Neuronal stem cell (in vitro differentiated cells): Measurements from ENCODE around the gene C1orf53.
A peak's percentile ranks its signal among the peaks of the same experiment; 100 is the strongest.

Experiments
- DNase-seq: peaks from one replicate; pipeline ENCODE4 v3.0.0-alpha.2; 2013; ENCODE audit warnings: low spot score
- H2AFZ ChIP-seq: one replicate; pipeline ENCODE4 v1.6.1; 2013; ENCODE audit warnings: mild to moderate bottlenecking, low read length, inconsistent platforms
- H2AK5ac ChIP-seq: 2 replicates; pipeline ENCODE4 v1.6.1; 2013; ENCODE audit warnings: low read depth, mild to moderate bottlenecking, inconsistent platforms, low read length, moderate library complexity, mixed read lengths
- H2BK120ac ChIP-seq: 2 replicates; pipeline ENCODE4 v1.6.1; 2013; ENCODE audit warnings: low read depth, mild to moderate bottlenecking, inconsistent platforms, low read length, moderate library complexity, mixed read lengths
- H2BK12ac ChIP-seq: one replicate; pipeline ENCODE4 v1.6.1; 2013; ENCODE audit warnings: low read length, inconsistent platforms
- H2BK15ac ChIP-seq: 2 replicates; pipeline ENCODE4 v1.6.1; 2013; ENCODE audit warnings: mild to moderate bottlenecking, low read length, inconsistent platforms, mixed read lengths
- H2BK5ac ChIP-seq: one replicate; pipeline ENCODE4 v1.6.1; 2013; ENCODE audit warnings: inconsistent platforms, mild to moderate bottlenecking, low read length, moderate library complexity
- H3K14ac ChIP-seq: one replicate; pipeline ENCODE4 v1.6.1; 2013; ENCODE audit warnings: low read length, inconsistent platforms
- H3K18ac ChIP-seq: 2 replicates; pipeline ENCODE4 v1.6.1; 2013; ENCODE audit warnings: low read length, inconsistent platforms
- H3K23ac ChIP-seq: 2 replicates; pipeline ENCODE4 v1.6.1; 2013; ENCODE audit warnings: low read depth, mild to moderate bottlenecking, mixed read lengths, low read length, inconsistent platforms; ENCODE audit not compliant: poor library complexity
- H3K27ac ChIP-seq: replicated peaks from 3 replicates; pipeline ENCODE4 v1.5.1; 2013; ENCODE audit warnings: low read length, inconsistent platforms
- H3K27me3 ChIP-seq, 3 experiments: 2 replicates each; pipeline ENCODE4 v1.6.1; 2013; ENCODE audit warnings: low read length in 3 of 3, mild to moderate bottlenecking in 2 of 3, inconsistent platforms in 1 of 3, low read depth in 1 of 3, mixed read lengths in 1 of 3, moderate library complexity in 1 of 3; ENCODE audit not compliant: control insufficient read depth in 3 of 3, insufficient read depth in 3 of 3
- H3K36me3 ChIP-seq, 2 donors: replicated peaks in 1 of 2; 2 replicates each; pipeline ENCODE4 v1.6.1; 2013; ENCODE audit warnings: low read length in 2 of 2; ENCODE audit not compliant: control insufficient read depth in 2 of 2, insufficient read depth in 2 of 2
- H3K4ac ChIP-seq: 2 replicates; pipeline ENCODE4 v1.6.1; 2013; ENCODE audit warnings: inconsistent platforms, mild to moderate bottlenecking, low read length, moderate library complexity
- H3K4me1 ChIP-seq, 2 donors: 1 replicate in 1 of 2; 2 replicates in 1 of 2; pipeline ENCODE4 v1.6.1; 2013; ENCODE audit warnings: low read length in 2 of 2, low read depth in 1 of 2; ENCODE audit not compliant: control insufficient read depth in 2 of 2, insufficient read depth in 1 of 2
- H3K4me2 ChIP-seq: one replicate; pipeline ENCODE4 v1.6.1; 2013; ENCODE audit warnings: mild to moderate bottlenecking, low read length, inconsistent platforms; ENCODE audit not compliant: insufficient read depth, poor library complexity, severe bottlenecking
- H3K4me3 ChIP-seq, 2 donors: 2 replicates each; pipeline ENCODE4 v1.5.1; 2013; ENCODE audit warnings: low read length in 2 of 2, mild to moderate bottlenecking in 2 of 2, inconsistent platforms in 1 of 2, moderate library complexity in 1 of 2
- H3K79me1 ChIP-seq: one replicate; pipeline ENCODE4 v1.6.1; 2013; ENCODE audit warnings: low read depth, mild to moderate bottlenecking, inconsistent platforms, low read length, moderate library complexity
- H3K9ac ChIP-seq: one replicate; pipeline ENCODE4 v1.6.1; 2013; ENCODE audit warnings: mild to moderate bottlenecking, low read depth, low read length, inconsistent platforms; ENCODE audit not compliant: poor library complexity
- H3K9me3 ChIP-seq, 2 donors: replicated peaks in 1 of 2; 2 replicates each; pipeline versions ENCODE3 to v1.6.1; 2013; ENCODE audit warnings: low read length in 2 of 2, mild to moderate bottlenecking in 2 of 2, inconsistent platforms in 1 of 2, low read depth in 1 of 2, mixed read lengths in 1 of 2, moderate library complexity in 1 of 2; ENCODE audit not compliant: control insufficient read depth in 2 of 2, insufficient read depth in 1 of 2
- H4K8ac ChIP-seq: one replicate; pipeline ENCODE4 v1.6.1; 2013; ENCODE audit warnings: low read depth, mild to moderate bottlenecking, inconsistent platforms, low read length, moderate library complexity
- H4K91ac ChIP-seq: one replicate; pipeline ENCODE4 v1.6.1; 2013; ENCODE audit warnings: low read length, low read depth, mild to moderate bottlenecking, inconsistent platforms; ENCODE audit not compliant: poor library complexity
- WGBS, 2 donors: extraction: QIAGEN DNeasy Blood & Tissue Kit; methylation state at CpG; one replicate each; pipeline ENCODE4 v1.1.7; 2013; ENCODE audit warnings: missing lambda C conversion rate in 2 of 2, mixed read lengths in 1 of 2; ENCODE audit not compliant: insufficient read length in 2 of 2, insufficient replicate concordance in 1 of 2; ENCODE audit errors: extremely low coverage in 2 of 2; 5-methylcytosine and 5-hydroxymethylcytosine counted together

The C1orf53 gene

GRCh38 chr1:197905699-197906351 lies 3.4 kb downstream of the C1orf53 start:
- peaks cover 19 to 79% (median 56%) of the 10 kb centered on the region in 3 experiments for H3K27me3 ChIP-seq
- no peak overlapping the region for H3K4me2 ChIP-seq

DNA sequence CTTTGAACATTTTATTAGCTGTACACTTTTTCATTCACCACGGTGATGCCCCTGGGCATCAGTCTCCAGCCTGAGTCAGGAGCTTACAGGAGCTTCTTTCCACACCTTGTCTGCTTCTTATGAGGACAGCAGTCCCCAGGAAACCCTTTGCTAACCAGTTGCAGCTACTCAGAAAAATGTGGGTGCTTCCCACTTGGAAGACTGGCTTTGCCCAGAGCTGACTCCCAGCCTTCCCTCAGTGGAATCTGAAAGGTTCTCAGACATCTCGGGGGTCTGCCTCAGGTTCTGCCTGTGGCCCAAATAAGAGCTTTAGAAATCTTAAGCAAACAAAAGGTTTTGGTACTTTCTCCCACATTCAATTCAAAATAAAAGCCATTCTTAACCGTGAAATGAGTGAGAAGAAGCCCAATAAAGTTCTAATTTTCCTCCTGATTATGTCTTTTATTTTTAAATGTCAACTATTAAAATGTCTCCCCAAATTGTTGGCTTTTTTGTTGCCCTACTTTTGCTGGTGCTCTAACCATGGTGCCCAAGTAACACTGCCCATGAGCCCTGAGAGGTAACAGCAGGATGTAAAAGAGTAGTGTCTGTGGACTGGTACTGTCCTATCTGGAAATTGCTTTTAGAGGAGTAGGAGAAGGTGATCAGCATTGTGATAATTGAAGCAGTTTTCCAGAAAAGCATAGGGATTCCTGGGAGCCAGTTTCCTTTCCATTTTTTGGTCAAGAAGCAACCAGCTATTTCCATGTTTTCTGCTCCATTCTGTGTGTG lies 5.6 kb downstream of the C1orf53 start:
- DNase-seq = peak; percentile 3
- Histone ChIP-seq H2AK5ac (no peak overlapping the region), H3K27ac (no peak overlapping the region), H4K8ac (no peak overlapping the region), H3K79me1 (no peaks in the 10 kb centered on the region), H2AFZ (no peak overlapping the region), H3K4me3 (no peak overlapping the region), H2BK12ac (no peak overlapping the region), H2BK120ac (no peak overlapping the region), H2BK5ac (no peak overlapping the region), H3K36me3 (no peaks in the 10 kb centered on the region), H4K91ac (no peak overlapping the region), H3K4me2 (no peak overlapping the region), H3K18ac (no peak overlapping the region), H3K9ac (no peak overlapping the region), H3K9me3 (peaks cover 2% of the 10 kb centered on the region in 2 donors), H3K4me1 (peaks cover 2 to 7% of the 10 kb centered on the region in 2 donors), H3K4ac (no peak overlapping the region), H3K23ac (no peak overlapping the region), H3K14ac (no peak overlapping the region), H3K27me3 (peaks cover 39 to 100% (median 78%) of the 10 kb centered on the region in 3 experiments), H2BK15ac (no peak overlapping the region)
- no CpG with 5 or more reads among the region's 3 CpGs for WGBS, 2 donors

More at GRCh38 chr1:197905699-197906351, 3.4 kb downstream of the C1orf53 start:
- Histone ChIP-seq H4K8ac (no peak overlapping the region), H3K18ac (no peak overlapping the region), H3K4ac (no peak overlapping the region), H3K14ac (no peak overlapping the region), H2BK120ac (no peak overlapping the region), H3K36me3 (no peaks in the 10 kb centered on the region), H3K4me3 (no peak overlapping the region), H3K9ac (no peak overlapping the region), H3K79me1 (no peaks in the 10 kb centered on the region), H3K27ac (no peak overlapping the region), H2BK12ac (no peak overlapping the region), H2AFZ (no peak overlapping the region), H3K9me3 (peaks cover 2% of the 10 kb centered on the region in 2 donors), H2BK15ac (no peak overlapping the region), H2AK5ac (no peak overlapping the region), H2BK5ac (no peak overlapping the region), H3K4me1 (peaks cover 2 to 4% of the 10 kb centered on the region in 2 donors), H4K91ac (no peak overlapping the region), H3K23ac (no peak overlapping the region)
- no peak for DNase-seq
- WGBS, 2 donors = no CpG with 5 or more reads among the region's 5 CpGs

DNA sequence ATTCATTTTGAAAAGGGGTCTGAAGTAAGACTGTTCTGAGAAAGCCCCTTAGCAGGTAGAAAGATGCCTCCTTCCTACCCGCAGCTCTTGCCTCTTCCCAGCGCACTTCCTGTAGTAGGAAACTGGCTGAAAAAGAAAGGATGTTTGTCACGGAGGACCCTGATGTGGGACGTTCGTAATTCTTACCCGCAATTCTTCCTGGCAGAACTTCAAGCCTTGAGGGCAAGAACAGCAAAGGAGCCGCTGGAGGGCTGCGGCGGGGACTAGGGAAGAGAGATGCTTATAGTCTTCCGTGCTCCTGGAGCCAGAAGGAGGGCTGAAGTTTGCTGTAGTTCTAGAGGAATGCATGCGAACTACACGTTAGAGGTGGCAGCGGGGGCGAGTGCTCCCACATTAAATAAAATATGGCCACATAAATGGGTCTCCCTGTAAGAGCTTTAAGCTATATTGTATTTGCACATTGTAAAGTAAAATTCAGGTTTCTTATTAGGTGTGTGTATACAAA lies 6.3 kb downstream of the C1orf53 start:
- peaks cover 45 to 100% (median 82%) of the 10 kb centered on the region in 3 experiments for H3K27me3 ChIP-seq
- peak; percentile 45 for DNase-seq
- peaks cover 0 to 8% of the 10 kb centered on the region in 2 donors for H3K4me1 ChIP-seq

GRCh38 chr1:197909384-197909783 lies 7.0 kb downstream of the C1orf53 start:
- H3K4ac ChIP-seq = no peak overlapping the region
- H3K9me3 ChIP-seq = peaks cover 2 to 3% of the 10 kb centered on the region in 2 donors
- H3K14ac ChIP-seq = no peak overlapping the region
- no peaks in the 10 kb centered on the region for H3K36me3 ChIP-seq
- no peak overlapping the region for H4K8ac ChIP-seq
- DNase-seq = peak; percentile 17
- no peak overlapping the region for H2BK120ac ChIP-seq
- peaks cover 0 to 7% of the 10 kb centered on the region in 2 donors for H3K4me1 ChIP-seq
- no peak overlapping the region for H2AK5ac ChIP-seq
- no peak overlapping the region for H2AFZ ChIP-seq
- H3K4me3 ChIP-seq = no peak overlapping the region
- WGBS, 2 donors = no CpG with 5 or more reads among the region's 8 CpGs
- no peak overlapping the region for H3K9ac ChIP-seq
- no peak overlapping the region for H2BK15ac ChIP-seq
- H3K79me1 ChIP-seq = no peaks in the 10 kb centered on the region
- no peak overlapping the region for H2BK5ac ChIP-seq
- H4K91ac ChIP-seq = no peak overlapping the region
- no peak overlapping the region for H3K4me2 ChIP-seq
- peaks cover 50 to 100% (median 82%) of the 10 kb centered on the region in 3 experiments for H3K27me3 ChIP-seq
- H3K18ac ChIP-seq = no peak overlapping the region
- H3K23ac ChIP-seq = no peak overlapping the region
- H3K27ac ChIP-seq = no peak overlapping the region
- no peak overlapping the region for H2BK12ac ChIP-seq

More for the DNA sequence above, 6.3 kb downstream of the C1orf53 start:
- peak overlapping the region; percentile 53 for H2AFZ ChIP-seq
- no peak overlapping the region for H3K9ac ChIP-seq
- H3K79me1 ChIP-seq = no peaks in the 10 kb centered on the region
- no peak overlapping the region for H2BK15ac ChIP-seq
- H2BK5ac ChIP-seq = no peak overlapping the region
- no peak overlapping the region for H4K8ac ChIP-seq
- H3K14ac ChIP-seq = no peak overlapping the region
- H3K4me3 ChIP-seq = no peak overlapping the region
- no peak overlapping the region for H3K4me2 ChIP-seq
- WGBS, 2 donors = no CpG with 5 or more reads among the region's 14 CpGs
- no peak overlapping the region for H3K18ac ChIP-seq
- no peak overlapping the region for H2BK12ac ChIP-seq
- H2BK120ac ChIP-seq = no peak overlapping the region
- H2AK5ac ChIP-seq = no peak overlapping the region
- no peak overlapping the region for H3K4ac ChIP-seq
- H3K27ac ChIP-seq = no peak overlapping the region
- no peak overlapping the region for H3K23ac ChIP-seq
- peaks cover 2 to 3% of the 10 kb centered on the region in 2 donors for H3K9me3 ChIP-seq
- H4K91ac ChIP-seq = no peak overlapping the region
- no peaks in the 10 kb centered on the region for H3K36me3 ChIP-seq
